SH-SY5Y (cell line): ENCODE measurements around the gene FNBP1L.

Source experiments
- GATA2 ChIP-seq: IDR thresholded peaks from 2 replicates; pipeline ENCODE4 v1.6.1; 2011; ENCODE audit warnings: mild to moderate bottlenecking, low read depth, low read length
- GATA3 ChIP-seq: IDR thresholded peaks from 2 replicates; pipeline ENCODE4 v1.6.1; 2011; ENCODE audit warnings: low read depth, mild to moderate bottlenecking, low read length, moderate library complexity

DNA sequence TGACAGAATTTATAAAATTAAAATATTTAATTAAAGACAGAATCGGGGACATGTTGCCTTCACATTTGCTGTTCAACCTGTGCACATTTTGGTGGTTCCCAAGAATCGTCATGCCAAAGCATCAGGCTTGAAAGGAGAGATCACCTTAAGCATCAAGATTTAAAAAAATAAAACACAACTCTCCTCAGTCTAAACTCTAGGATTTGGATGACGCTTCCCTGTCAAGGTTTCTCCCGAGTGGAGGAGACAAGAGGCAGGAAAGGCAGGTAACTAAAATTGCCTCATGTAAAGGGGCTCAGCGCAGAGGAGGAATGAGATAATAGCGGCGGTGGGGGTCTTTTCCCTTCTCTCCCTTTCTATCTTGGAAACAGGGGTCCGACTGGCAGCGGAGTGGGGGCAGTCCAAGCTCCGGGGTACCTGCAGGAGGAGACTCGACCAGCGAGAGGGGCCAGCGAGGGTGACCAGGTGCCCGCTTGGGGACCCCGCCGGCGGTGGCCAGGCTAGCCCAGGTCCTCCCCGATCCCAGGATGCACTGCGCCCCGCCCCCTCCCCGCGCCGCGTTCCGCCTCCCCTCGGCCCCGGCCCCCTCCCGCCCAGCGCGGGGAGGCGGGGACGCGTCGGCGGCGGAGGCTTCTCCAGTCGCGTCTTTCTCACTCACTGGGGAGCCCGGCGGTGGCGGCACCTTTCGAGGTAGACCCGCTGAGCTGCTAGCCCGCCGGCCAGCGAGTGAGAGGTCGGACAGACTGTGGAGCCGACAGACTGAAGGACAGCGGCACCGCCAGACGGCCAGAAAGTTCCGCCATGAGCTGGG lies at the start of gene FNBP1L:
- no peak for TF ChIP-seq GATA2
- no peak for TF ChIP-seq GATA3
